ENCODE results near the gene TLE1. TPM values are rescaled to one million over a fixed set of nuclear protein-coding genes. Genes with fewer than 3 reads are reported as not detected.

The TLE1 gene
- total RNA-seq, 1 donor from 2014 or later = 17.9 TPM

DNA sequence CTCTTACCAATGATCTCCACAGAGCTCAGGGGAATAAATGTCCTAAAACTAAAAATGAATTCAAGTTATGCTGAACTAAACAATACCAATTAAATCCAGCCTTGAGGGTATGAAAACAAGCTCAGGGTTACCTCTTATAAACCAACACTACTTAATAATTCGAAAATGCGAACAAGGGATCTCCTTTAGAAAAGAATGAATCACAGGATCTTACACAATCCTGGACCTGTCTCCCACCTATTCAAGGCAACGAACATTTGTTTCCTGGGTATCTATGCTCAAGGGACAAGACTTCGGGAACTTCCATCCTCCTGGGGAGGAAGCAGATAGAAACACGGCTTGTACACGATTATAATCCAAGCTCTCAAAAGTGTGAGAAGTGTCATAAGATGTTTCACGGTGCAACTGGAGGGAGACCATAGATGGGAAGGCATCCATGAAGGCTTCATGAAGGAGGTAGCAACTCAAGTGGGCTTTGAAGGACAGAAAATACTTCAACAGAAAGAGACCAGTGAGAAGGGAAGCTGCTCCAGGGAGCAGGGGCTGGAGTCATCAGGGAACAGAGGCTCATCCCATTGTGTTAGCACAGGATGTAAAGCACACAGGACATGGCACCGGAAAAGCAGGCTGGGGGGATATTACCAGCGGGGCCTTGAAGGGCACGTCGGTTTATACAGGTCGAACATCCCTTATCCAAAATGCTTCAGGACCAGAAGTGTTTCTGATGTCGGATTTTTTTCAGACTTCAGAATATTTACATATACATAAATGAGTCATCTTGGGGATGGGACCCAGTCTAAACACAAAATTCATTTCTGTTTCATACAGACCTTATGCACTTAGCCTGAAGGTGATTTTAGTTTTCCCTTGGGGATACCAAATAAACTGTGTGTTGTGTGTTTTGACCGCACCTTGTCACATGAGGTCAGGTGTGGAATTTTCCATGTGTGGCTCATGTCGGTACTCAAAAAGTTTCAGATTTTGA lies 87.4 kb downstream of the TLE1 start:
- Histone ChIP-seq H3K9me3 (no peaks in the 10 kb centered on the region), H3K27me3 (ENCODE audit: low read depth) (no peaks in the 10 kb centered on the region), H3K36me3 (peaks cover 7% of the 10 kb centered on the region), H3K27ac (no peak overlapping the region), H3K4me1 (peaks cover 11% of the 10 kb centered on the region), H3K4me3 (no peak overlapping the region)
- TF ChIP-seq CTCF (IDR thresholded peaks at IDR 0.05) = no peak
- DNase-seq = no peak
- intact Hi-C loops (cut with DNase I) = no loop called here
- no peak for ATAC-seq

DNA sequence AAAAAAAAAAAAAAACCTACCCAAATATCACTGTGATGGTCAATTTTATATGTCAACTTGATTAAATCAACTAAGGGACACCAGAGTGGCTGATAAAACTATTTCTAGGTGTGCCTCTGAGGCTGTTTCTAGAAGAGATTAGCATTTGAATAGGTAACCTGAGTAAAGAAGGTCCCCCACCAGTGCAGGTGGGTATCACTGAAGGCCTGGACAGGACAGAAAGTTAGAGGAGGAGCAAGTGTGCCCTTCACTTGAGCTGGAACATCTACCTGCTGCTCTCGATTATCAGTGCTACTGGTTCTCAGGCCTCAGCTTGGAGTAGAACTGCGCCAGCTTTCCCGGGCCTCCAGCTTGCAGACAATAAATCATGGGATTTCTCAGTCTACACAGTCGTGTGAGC lies 88.7 kb downstream of the TLE1 start:
- H3K4me3 ChIP-seq = no peak overlapping the region
- DNase-seq (no peak), ATAC-seq (no peak)
- no peaks in the 10 kb centered on the region for H3K9me3 ChIP-seq
- H3K4me1 ChIP-seq = peaks cover 11% of the 10 kb centered on the region
- no peak for TF ChIP-seq CTCF (IDR thresholded peaks at IDR 0.05)
- H3K27me3 ChIP-seq (ENCODE audit: low read depth) = no peaks in the 10 kb centered on the region
- no peak overlapping the region for H3K27ac ChIP-seq
- H3K36me3 ChIP-seq = peaks cover 5% of the 10 kb centered on the region
- intact Hi-C loops (cut with DNase I) = no loop called here

DNA sequence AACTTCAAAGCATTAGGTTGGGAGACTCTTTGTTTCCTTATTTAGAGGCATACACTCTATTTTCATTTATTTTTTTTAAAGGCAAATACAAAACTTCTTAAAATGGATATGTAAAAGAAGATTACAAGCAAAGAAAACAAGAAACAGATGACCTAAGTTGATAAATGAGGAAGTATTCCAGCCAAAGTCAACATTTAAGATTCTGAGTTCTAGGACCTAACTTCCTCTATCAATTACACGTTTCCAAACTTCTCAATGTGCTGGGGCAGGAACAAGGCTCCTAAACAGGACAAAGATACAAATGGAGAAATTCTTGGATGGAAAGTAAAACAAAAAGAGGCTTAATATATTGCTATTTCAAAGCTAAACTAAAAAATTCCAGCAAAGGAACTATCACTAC lies 89.5 kb downstream of the TLE1 start:
- H3K4me1 ChIP-seq = peaks cover 11% of the 10 kb centered on the region
- no peak for TF ChIP-seq CTCF (IDR thresholded peaks at IDR 0.05)
- intact Hi-C loops (cut with DNase I) = no loop called here
- H3K4me3 ChIP-seq = no peak overlapping the region
- no peaks in the 10 kb centered on the region for H3K27me3 ChIP-seq (ENCODE audit: low read depth)
- ATAC-seq = no peak
- no peaks in the 10 kb centered on the region for H3K9me3 ChIP-seq
- no peak overlapping the region for H3K27ac ChIP-seq
- peaks cover 5% of the 10 kb centered on the region for H3K36me3 ChIP-seq
- no peak for DNase-seq

GRCh38 chr9:81598811-81599210 lies 90.5 kb downstream of the TLE1 start:
- Histone ChIP-seq H3K4me1 (peaks cover under 1% of the 10 kb centered on the region), H3K27ac (no peak overlapping the region), H3K9me3 (no peaks in the 10 kb centered on the region), H3K36me3 (peaks cover 5% of the 10 kb centered on the region), H3K4me3 (no peak overlapping the region), H3K27me3 (ENCODE audit: low read depth) (no peaks in the 10 kb centered on the region)
- TF ChIP-seq CTCF (IDR thresholded peaks at IDR 0.05) = no peak
- ATAC-seq (no peak), DNase-seq (no peak)
- intact Hi-C loops (cut with DNase I) = no loop called here

GRCh38 chr9:81598123-81598497 lies 91.2 kb downstream of the TLE1 start:
- H3K36me3 ChIP-seq = peaks cover 5% of the 10 kb centered on the region
- H3K27me3 ChIP-seq (ENCODE audit: low read depth) = no peaks in the 10 kb centered on the region
- TF ChIP-seq CTCF (IDR thresholded peaks at IDR 0.05) = no peak
- no peak for DNase-seq
- H3K4me3 ChIP-seq = no peak overlapping the region
- intact Hi-C loops (cut with DNase I) = no loop called here
- ATAC-seq = no peak
- H3K27ac ChIP-seq = no peak overlapping the region
- H3K4me1 ChIP-seq = peaks cover under 1% of the 10 kb centered on the region
- no peaks in the 10 kb centered on the region for H3K9me3 ChIP-seq
